ENCODE measurements around the gene CIB4.

CIB4 gene

GRCh38 chr2:26583381-26583911 lies 57.7 kb downstream of the CIB4 start:
- no peak for TF ChIP-seq RAD21 (IDR thresholded peaks at IDR 0.05; ENCODE audit: low read depth)
- no peak for TF ChIP-seq ZBTB7A (IDR thresholded peaks at IDR 0.05; ENCODE audit: low read depth)
- no peak for TF ChIP-seq CREB1 (IDR thresholded peaks at IDR 0.05; ENCODE audit: low read depth)

- no peak for TF ChIP-seq CREB1 (IDR thresholded peaks at IDR 0.05; ENCODE audit: low read depth)
- TF ChIP-seq CEBPB (IDR thresholded peaks at IDR 0.05), result no peak
- no peak for TF ChIP-seq REST (IDR thresholded peaks at IDR 0.05; ENCODE audit: low read depth)
- TF ChIP-seq TEAD4 (IDR thresholded peaks at IDR 0.05), result no peak
Measured at GRCh38 chr2:26582890-26583289, 58.3 kb downstream of the CIB4 start.

GRCh38 chr2:26581991-26582842 lies 58.9 kb downstream of the CIB4 start:
- TF ChIP-seq FOXM1 (IDR thresholded peaks at IDR 0.05; ENCODE audit: borderline replicate concordance, low read depth), result no peak
- no peak for TF ChIP-seq ZBTB7A (IDR thresholded peaks at IDR 0.05; ENCODE audit: low read depth)
- no peak for TF ChIP-seq TAF1 (IDR thresholded peaks at IDR 0.05; ENCODE audit: low read depth)
- no peak for TF ChIP-seq TCF12 (IDR thresholded peaks at IDR 0.05; ENCODE audit: low read depth)
- no peak for TF ChIP-seq NFIC (IDR thresholded peaks at IDR 0.05)
- TF ChIP-seq CREB1 (IDR thresholded peaks at IDR 0.05; ENCODE audit: low read depth), result no peak

- TF ChIP-seq EGR1 (IDR thresholded peaks at IDR 0.05) (no peak), MAX (IDR thresholded peaks at IDR 0.05) (no peak), USF1 (IDR thresholded peaks at IDR 0.05) (no peak), TEAD4 (IDR thresholded peaks at IDR 0.05) (no peak), YY1 (IDR thresholded peaks at IDR 0.05; ENCODE audit: low read depth) (no peak), TAF1 (IDR thresholded peaks at IDR 0.05; ENCODE audit: low read depth) (no peak), REST (IDR thresholded peaks at IDR 0.05; ENCODE audit: low read depth) (no peak), RAD21 (IDR thresholded peaks at IDR 0.05; ENCODE audit: low read depth) (no peak), TCF12 (IDR thresholded peaks at IDR 0.05; ENCODE audit: low read depth) (no peak), CEBPB (IDR thresholded peaks at IDR 0.05) (no peak), FOXM1 (IDR thresholded peaks at IDR 0.05; ENCODE audit: borderline replicate concordance, low read depth) (no peak)
Measured at GRCh38 chr2:26581266-26581990, 59.7 kb downstream of the CIB4 start.

GRCh38 chr2:26580751-26581150 lies 60.4 kb downstream of the CIB4 start:
- TF ChIP-seq ZBTB7A (IDR thresholded peaks at IDR 0.05; ENCODE audit: low read depth), result no peak
- no peak for TF ChIP-seq RAD21 (IDR thresholded peaks at IDR 0.05; ENCODE audit: low read depth)
- TF ChIP-seq NFIC (IDR thresholded peaks at IDR 0.05), result no peak
- TF ChIP-seq EGR1 (IDR thresholded peaks at IDR 0.05), result no peak
- TF ChIP-seq TEAD4 (IDR thresholded peaks at IDR 0.05), result no peak
- no peak for TF ChIP-seq CEBPB (IDR thresholded peaks at IDR 0.05)
- TF ChIP-seq CREB1 (IDR thresholded peaks at IDR 0.05; ENCODE audit: low read depth), result no peak
- TF ChIP-seq REST (IDR thresholded peaks at IDR 0.05; ENCODE audit: low read depth), result no peak
- TF ChIP-seq USF1 (IDR thresholded peaks at IDR 0.05), result no peak
- TF ChIP-seq FOXM1 (IDR thresholded peaks at IDR 0.05; ENCODE audit: borderline replicate concordance, low read depth), result no peak
